ENCODE results near the gene AGO3.
A peak's percentile ranks its signal among the peaks of the same experiment; 100 is the strongest.
"Not testable (repeated sequence)": the region's sequence is repeated elsewhere in the genome, so short reads cannot be mapped to it uniquely, and the experiment has no call there.

Gene AGO3

GRCh38 chr1:35924838-35925237, 6.1 kb upstream of the AGO3 start:
- no peak for DNase-seq

DNA sequence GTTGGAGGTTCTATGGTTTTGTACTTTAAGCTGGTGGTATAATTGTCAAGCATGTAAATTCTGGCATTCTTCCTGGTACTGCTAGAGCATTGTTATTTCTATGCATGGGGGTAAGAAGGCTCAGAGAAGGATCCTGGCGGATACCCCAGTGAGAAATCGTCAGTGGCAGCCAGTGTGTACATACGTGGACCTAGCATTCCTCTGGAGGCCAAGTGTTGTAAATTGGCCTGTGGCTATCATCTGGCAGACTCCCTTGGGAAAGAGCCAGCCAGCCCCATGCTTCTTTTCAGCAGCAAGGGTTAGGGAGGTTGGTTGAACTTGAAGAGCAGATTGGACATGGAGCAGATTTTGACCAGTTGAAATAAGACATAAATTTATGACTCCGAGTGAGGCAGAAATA, 5.2 kb upstream of the AGO3 start:
- DNase-seq: no peak

GRCh38 chr1:35927472-35927871, 3.4 kb upstream of the AGO3 start:
- DNase-seq: no peak

DNA sequence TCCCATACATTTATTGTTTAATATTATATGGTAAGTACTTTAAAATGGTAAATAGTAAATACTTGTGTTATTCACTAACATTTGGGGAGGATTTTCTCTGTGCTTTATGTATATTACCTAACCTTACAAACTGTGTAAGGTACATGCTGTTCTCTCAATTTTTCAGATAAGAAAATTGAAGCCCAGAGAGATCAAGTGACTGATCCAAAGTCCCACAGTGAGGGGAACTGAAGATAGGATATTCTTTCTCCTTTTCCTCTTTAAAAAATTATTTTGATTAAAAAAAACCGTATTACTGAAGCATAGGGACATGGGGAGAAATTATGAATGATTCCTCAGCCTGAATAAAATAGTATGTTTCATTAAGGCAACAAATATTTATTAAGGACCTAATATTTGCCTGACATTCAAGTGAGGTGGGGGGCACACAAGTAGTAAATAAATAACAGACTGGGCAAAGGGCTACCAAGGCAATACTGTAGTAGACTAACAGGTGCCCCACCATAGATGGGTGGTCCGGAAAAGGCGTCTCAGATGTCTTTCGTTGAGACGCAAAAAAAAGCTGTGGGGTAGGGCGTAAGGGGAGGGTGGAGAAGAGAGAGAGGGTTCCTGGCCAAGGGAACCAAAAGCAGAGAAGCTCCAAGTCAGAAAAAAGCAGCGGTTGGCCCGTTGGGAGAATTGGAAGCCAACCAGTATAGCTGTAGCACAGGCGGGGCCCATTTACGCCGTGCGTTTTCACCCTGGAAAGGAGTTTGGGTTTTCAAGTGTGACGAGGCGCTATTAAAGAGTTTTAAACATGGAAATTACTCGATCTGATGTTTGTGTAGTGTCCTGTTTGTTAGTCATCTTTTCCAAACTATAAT, 944 bp upstream of the AGO3 start:
- DNase-seq: peak in 42 of 56 donors; percentile 9 to 68 (median 30)

GRCh38 chr1:35931446-35932157, 697 bp downstream of the AGO3 start:
- peak in 13 of 56 donors; percentile 6 to 38 (median 27) for DNase-seq

- DNase-seq: no peak
These were observed 1.3 kb downstream of the AGO3 start for GRCh38 chr1:35932158-35932636.

GRCh38 chr1:35932941-35933340, 2.0 kb downstream of the AGO3 start:
- DNase-seq: no peak

DNA sequence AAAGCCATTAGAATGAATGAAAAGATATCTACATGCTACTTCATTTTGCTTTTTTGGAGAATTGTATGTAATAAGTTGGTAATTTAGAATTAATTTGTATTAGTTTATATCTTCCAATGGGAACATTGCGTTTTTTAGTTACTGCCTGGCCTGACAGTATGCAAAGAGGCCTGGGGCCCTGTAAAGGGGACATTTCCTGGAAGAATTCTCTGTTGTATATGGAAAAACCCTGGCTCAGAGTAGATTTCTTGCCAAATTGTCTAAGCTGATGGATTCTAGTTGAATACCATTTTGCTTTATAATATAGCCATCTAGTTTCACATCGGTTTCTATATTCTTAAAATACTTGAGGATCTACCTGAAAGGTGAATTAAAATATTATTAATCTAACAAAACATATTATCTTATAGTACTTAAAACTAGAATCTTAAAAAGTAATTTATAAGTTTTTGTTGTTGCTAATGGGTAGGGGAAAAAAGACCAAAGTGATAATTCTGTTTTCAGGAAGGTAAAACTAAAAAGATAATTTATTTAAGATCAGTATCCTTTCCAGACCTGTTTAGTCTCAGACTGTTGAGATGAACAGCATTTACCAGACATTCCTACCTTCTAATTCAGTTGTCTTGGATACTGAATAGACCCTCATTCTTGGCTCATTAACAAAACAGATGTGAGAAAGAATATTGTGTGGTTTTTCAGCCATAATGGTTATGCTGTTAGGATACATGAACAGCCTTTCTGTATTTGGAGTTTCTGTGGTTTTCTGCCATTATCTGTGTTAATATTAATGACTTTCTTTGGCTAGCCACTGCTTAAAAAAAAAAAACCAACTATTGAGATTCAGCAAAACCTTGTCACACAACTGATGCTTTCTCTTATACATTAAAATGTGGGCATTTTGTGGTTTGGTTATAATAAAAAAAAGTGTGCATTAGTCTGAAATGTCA, 4.8 kb downstream of the AGO3 start:
- DNase-seq: no peak

DNA sequence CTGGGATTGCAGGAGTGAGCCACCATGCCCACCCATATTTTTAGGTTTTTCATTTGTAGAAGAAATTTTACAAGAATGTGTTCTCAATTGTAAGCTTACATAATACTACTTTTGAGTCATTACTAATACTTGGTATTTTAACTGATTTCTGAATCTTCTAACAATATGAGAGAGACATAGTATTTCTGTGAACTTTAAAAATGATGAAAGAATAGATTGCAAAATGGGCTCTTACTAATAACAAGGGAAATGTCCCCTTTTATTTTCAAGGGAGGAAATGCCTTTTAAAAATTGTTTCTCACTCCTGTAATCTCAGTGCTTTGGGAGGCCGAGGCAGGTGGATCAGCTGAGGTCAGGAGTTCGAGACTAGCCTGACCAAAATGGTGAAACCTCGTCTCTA, 5.9 kb downstream of the AGO3 start:
- no peak for DNase-seq

GRCh38 chr1:35939484-35939883, 8.6 kb downstream of the AGO3 start:
- no peak for DNase-seq

DNA sequence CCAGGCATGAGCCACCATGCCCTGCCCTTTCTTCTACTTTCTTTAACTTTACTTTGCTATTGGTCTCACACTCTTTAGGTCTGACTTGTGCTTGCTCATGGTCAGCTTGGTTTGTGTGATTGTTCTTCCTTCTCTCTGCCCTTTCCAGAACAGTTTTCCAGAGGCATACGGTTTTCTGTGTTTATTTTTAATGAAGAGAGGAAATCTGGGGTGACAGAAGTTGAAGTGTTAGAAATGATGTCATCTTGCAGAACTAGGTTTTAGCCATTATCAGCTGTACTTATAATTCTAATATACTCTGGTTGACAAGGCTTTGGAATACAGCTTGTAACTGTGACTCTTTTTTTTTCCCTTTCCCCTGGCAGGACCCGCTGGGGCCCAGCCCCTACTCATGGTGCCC, 14.4 kb downstream of the AGO3 start:
- DNase-seq: no peak

DNA sequence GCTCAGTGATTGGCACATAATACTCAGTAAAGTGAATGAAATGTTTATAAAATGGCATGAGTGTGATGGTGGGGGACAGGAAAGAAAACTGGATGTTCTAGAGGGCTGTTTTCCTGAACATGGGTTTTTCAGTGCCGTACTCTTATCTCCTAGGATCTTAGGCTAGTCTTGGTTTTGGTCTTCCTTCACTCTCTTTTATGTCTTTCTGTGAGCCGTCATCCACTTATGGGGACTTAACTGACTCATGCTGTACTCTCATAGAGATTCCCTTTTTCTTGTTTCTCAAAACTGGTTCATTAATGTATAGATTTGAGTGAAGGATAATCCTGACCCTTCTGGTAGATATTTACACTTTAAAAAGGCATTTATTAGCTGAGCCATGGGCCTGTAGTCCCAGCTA, 16.6 kb downstream of the AGO3 start:
- no peak for DNase-seq

- no peak for DNase-seq
These were observed 27.7 kb downstream of the AGO3 start for GRCh38 chr1:35958558-35958957.

DNA sequence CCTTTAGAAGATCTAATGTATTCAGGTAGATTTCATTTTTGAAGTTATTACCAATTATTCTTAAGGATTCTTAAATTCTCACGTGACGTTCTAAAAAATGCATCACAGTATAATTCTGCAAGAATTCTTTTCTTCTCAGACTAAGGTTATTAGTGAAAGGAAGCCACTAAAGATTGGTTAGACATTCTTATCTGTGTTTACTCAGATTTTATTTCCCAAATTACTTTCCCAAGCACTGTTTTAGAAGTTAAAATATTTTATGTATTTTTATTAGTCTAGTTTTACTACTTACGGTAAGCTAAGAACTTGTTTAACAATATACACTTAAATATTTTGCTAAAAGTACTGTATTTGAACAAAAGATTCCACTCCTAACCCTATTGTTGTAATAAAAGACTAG, 28.4 kb downstream of the AGO3 start:
- no peak for DNase-seq

GRCh38 chr1:35962952-35963351, 32.0 kb downstream of the AGO3 start:
- no peak for DNase-seq

- not testable (repeated sequence) for DNase-seq
These were observed 33.4 kb downstream of the AGO3 start for GRCh38 chr1:35964277-35964676.

- no peak for DNase-seq
These were observed 37.5 kb downstream of the AGO3 start for GRCh38 chr1:35968396-35968795.

DNA sequence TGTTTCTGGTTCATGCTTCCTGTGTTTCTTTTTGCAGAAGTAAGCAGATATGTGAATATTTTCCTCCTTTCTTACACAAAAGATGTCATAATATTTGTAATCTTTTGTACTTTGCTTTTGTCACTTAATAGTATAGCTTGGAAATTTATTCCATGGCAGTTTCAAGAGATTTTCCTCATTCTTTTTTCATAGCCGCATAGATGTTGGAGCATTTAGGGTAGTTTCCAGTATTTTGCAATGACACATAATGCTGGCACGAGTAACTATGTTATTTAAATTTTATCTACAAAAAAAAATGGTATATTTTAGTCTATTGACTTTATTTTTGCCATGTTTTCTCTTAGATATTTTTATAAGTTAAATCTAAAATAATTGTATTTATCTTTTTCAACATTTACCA, 40.7 kb downstream of the AGO3 start:
- DNase-seq: no peak

- not testable (repeated sequence) for DNase-seq
These were observed 41.7 kb downstream of the AGO3 start for GRCh38 chr1:35972631-35973030.

DNA sequence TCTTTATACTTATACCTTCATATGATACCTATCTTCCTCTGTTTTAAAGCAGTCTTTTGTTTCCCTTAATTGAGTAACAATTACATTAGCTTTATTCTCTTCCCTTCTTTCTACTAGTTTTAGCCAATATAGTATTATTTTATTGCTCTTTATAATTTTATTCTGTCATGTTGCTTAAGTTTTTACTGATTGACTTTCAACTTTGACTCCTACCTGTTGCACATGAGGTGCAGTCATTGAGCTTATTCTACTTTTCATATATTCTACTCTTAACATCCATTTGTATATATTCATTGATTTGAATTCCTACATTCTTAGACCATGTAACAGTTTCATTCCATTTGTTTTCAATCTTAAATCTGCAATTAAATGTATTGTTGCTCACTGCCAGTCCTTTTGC, 49.2 kb downstream of the AGO3 start:
- DNase-seq: no peak

- DNase-seq: no peak
These were observed 57.3 kb downstream of the AGO3 start for GRCh38 chr1:35988237-35988636.

Measured in amygdala (tissue), 56 donors.